Esophagus (tissue), 2 donors: ENCODE results near the gene ANO3. TPM values are rescaled to one million over a fixed set of nuclear protein-coding genes. Genes with fewer than 3 reads are reported as not detected.

Experiments
- H3K27ac ChIP-seq, 2 donors: one replicate each; pipeline ENCODE4 v1.5.1; 2013; ENCODE audit warnings: low read depth in 2 of 2, mild to moderate bottlenecking in 2 of 2, inconsistent platforms in 1 of 2, low read length in 1 of 2, moderate library complexity in 1 of 2
- H3K27me3 ChIP-seq, 2 donors: one replicate each; pipeline ENCODE4 v1.6.1; 2013; ENCODE audit warnings: low read length in 2 of 2, control low read depth in 1 of 2, mild to moderate bottlenecking in 1 of 2; ENCODE audit not compliant: insufficient read depth in 2 of 2, control insufficient read depth in 1 of 2
- H3K36me3 ChIP-seq, 2 donors: one replicate each; pipeline ENCODE4 v1.6.1; 2013; ENCODE audit warnings: low read length in 1 of 2; ENCODE audit not compliant: control insufficient read depth in 2 of 2, insufficient read depth in 2 of 2
- H3K4me1 ChIP-seq, 2 donors: one replicate each; pipeline ENCODE4 v1.6.1; 2013; ENCODE audit warnings: low read length in 1 of 2; ENCODE audit not compliant: control insufficient read depth in 2 of 2, insufficient read depth in 2 of 2
- H3K4me3 ChIP-seq, 2 donors: one replicate each; pipeline ENCODE4 v1.5.1; 2013; ENCODE audit warnings: low read length in 2 of 2, mild to moderate bottlenecking in 2 of 2, low read depth in 1 of 2, moderate library complexity in 1 of 2
- H3K9me3 ChIP-seq, 2 donors: one replicate each; pipeline ENCODE4 v1.6.1; 2013; ENCODE audit warnings: mild to moderate bottlenecking in 2 of 2, low read depth in 1 of 2, low read length in 1 of 2, moderate library complexity in 1 of 2; ENCODE audit not compliant: control insufficient read depth in 2 of 2, insufficient read depth in 1 of 2
- WGBS, 2 donors: extraction: QIAGEN DNeasy Blood & Tissue Kit; methylation state at CpG; one replicate each; pipeline ENCODE4 v1.1.7; 2013; 5-methylcytosine and 5-hydroxymethylcytosine counted together
- polyA plus RNA-seq, 2 donors: library from polyadenylated mRNA; stranded (reverse); fragments of 200-250 nt; gene quantifications; one replicate each; pipeline ENCODE4 v1.2.3, GENCODE V29; 2013
- donor health status: healthy with polysubstance abuse.
- donor health status: Bipolar disorder and iron deficiency.

The ANO3 gene
- polyA plus RNA-seq, 2 donors: 0.01 TPM; not detected in 1

GRCh38 chr11:26420331-26420730, 88.4 kb downstream of the ANO3 start:
- Histone ChIP-seq H3K36me3 (no peaks in the 10 kb centered on the region), H3K9me3 (no peaks in the 10 kb centered on the region), H3K27me3 (no peaks in the 10 kb centered on the region), H3K4me3 (no peak overlapping the region), H3K27ac (no peak overlapping the region), H3K4me1 (no peaks in the 10 kb centered on the region)
- 23 to 30% methylated on average over 1 of the region's 1 CpG for WGBS, 2 donors

GRCh38 chr11:26424255-26424654, 92.3 kb downstream of the ANO3 start:
- Histone ChIP-seq H3K36me3 (no peaks in the 10 kb centered on the region), H3K27ac (no peak overlapping the region), H3K9me3 (no peaks in the 10 kb centered on the region), H3K27me3 (no peaks in the 10 kb centered on the region), H3K4me3 (no peak overlapping the region), H3K4me1 (no peaks in the 10 kb centered on the region)
- WGBS, 2 donors: 3 to 40% methylated on average over 1 of the region's 1 CpG

- Histone ChIP-seq H3K4me1 (no peaks in the 10 kb centered on the region), H3K9me3 (no peaks in the 10 kb centered on the region), H3K4me3 (no peak overlapping the region), H3K36me3 (no peaks in the 10 kb centered on the region), H3K27me3 (no peaks in the 10 kb centered on the region), H3K27ac (no peak overlapping the region)
- WGBS, 2 donors: 78 to 87% methylated on average over 5 of the region's 5 CpGs
Measured at GRCh38 chr11:26439854-26440253, 107.9 kb downstream of the ANO3 start.

GRCh38 chr11:26442131-26442530, 110.2 kb downstream of the ANO3 start:
- 52 to 58% methylated on average over 2 of the region's 2 CpGs for WGBS, 2 donors
- no peak overlapping the region for H3K4me3 ChIP-seq
- H3K9me3 ChIP-seq: no peaks in the 10 kb centered on the region
- H3K27ac ChIP-seq: no peak overlapping the region
- no peaks in the 10 kb centered on the region for H3K36me3 ChIP-seq
- no peaks in the 10 kb centered on the region for H3K4me1 ChIP-seq
- H3K27me3 ChIP-seq: no peaks in the 10 kb centered on the region

- H3K36me3 ChIP-seq: no peaks in the 10 kb centered on the region
- H3K27me3 ChIP-seq: no peaks in the 10 kb centered on the region
- WGBS, 2 donors: 36 to 56% methylated on average over 3 of the region's 3 CpGs
- H3K4me3 ChIP-seq: no peak overlapping the region
- H3K27ac ChIP-seq: no peak overlapping the region
- no peaks in the 10 kb centered on the region for H3K9me3 ChIP-seq
- no peaks in the 10 kb centered on the region for H3K4me1 ChIP-seq
Measured at GRCh38 chr11:26443617-26444016, 111.7 kb downstream of the ANO3 start.

GRCh38 chr11:26457636-26458035, 125.7 kb downstream of the ANO3 start:
- Histone ChIP-seq H3K4me3 (no peak overlapping the region), H3K27ac (no peak overlapping the region), H3K4me1 (no peaks in the 10 kb centered on the region), H3K9me3 (no peaks in the 10 kb centered on the region), H3K27me3 (no peaks in the 10 kb centered on the region), H3K36me3 (no peaks in the 10 kb centered on the region)
- 81 to 90% methylated on average over 1 of the region's 1 CpG for WGBS, 2 donors

GRCh38 chr11:26465274-26465673, 133.3 kb downstream of the ANO3 start:
- H3K9me3 ChIP-seq: no peaks in the 10 kb centered on the region
- H3K27ac ChIP-seq: no peak overlapping the region
- no peaks in the 10 kb centered on the region for H3K36me3 ChIP-seq
- no peaks in the 10 kb centered on the region for H3K4me1 ChIP-seq
- H3K4me3 ChIP-seq: no peak overlapping the region
- no peaks in the 10 kb centered on the region for H3K27me3 ChIP-seq

GRCh38 chr11:26467506-26467905, 135.6 kb downstream of the ANO3 start:
- no peaks in the 10 kb centered on the region for H3K4me1 ChIP-seq
- no peak overlapping the region for H3K27ac ChIP-seq
- H3K36me3 ChIP-seq: no peaks in the 10 kb centered on the region
- no peaks in the 10 kb centered on the region for H3K27me3 ChIP-seq
- WGBS, 2 donors: 60 to 63% methylated on average over 1 of the region's 1 CpG
- no peak overlapping the region for H3K4me3 ChIP-seq
- no peaks in the 10 kb centered on the region for H3K9me3 ChIP-seq

GRCh38 chr11:26470992-26471391, 139.1 kb downstream of the ANO3 start:
- H3K36me3 ChIP-seq: no peaks in the 10 kb centered on the region
- no peaks in the 10 kb centered on the region for H3K9me3 ChIP-seq
- H3K4me3 ChIP-seq: no peak overlapping the region
- H3K27me3 ChIP-seq: no peaks in the 10 kb centered on the region
- H3K4me1 ChIP-seq: no peaks in the 10 kb centered on the region
- H3K27ac ChIP-seq: no peak overlapping the region
- 35 to 38% methylated on average over 2 of the region's 2 CpGs for WGBS, 2 donors

- Histone ChIP-seq H3K27me3 (no peaks in the 10 kb centered on the region), H3K9me3 (no peaks in the 10 kb centered on the region), H3K36me3 (no peaks in the 10 kb centered on the region), H3K4me3 (no peak overlapping the region), H3K4me1 (no peaks in the 10 kb centered on the region), H3K27ac (no peak overlapping the region)
- 43 to 51% methylated on average over 4 of the region's 4 CpGs for WGBS, 2 donors
Measured at GRCh38 chr11:26473216-26474194, 141.6 kb downstream of the ANO3 start.
